Cardiac muscle cell (in vitro differentiated cells and primary cell): Measurements from ENCODE around the gene CALML5. TPM values are rescaled to one million over a fixed set of nuclear protein-coding genes. Genes with fewer than 3 reads are reported as not detected.

Source experiments
- DNase-seq, 2 donors: peaks; one replicate each; pipeline versions ENCODE4 v3.0.0 to v3.0.0-alpha.2; 2010 to 2017; ENCODE audit warnings: low read depth in 1 of 2, low spot score in 1 of 2
- H3K27ac ChIP-seq: fragments of 200-600 bp; sonication (generic); 2 replicates; pipeline ENCODE4 v1.5.1; 2016
- H3K27me3 ChIP-seq: fragments of 200-600 bp; sonication (generic); 2 replicates; pipeline ENCODE4 v1.6.0; 2016; ENCODE audit warnings: control low read depth
- H3K36me3 ChIP-seq: fragments of 200-600 bp; sonication (generic); 2 replicates; pipeline ENCODE4 v1.5.1; 2016; ENCODE audit warnings: control low read depth
- H3K4me1 ChIP-seq: fragments of 200-600 bp; sonication (generic); 2 replicates; pipeline ENCODE4 v1.8.1; 2017; ENCODE audit warnings: low read depth, mild to moderate bottlenecking, mixed run types
- H3K4me3 ChIP-seq: fragments of 200-600 bp; sonication (generic); 2 replicates; pipeline ENCODE4 v1.5.1; 2016; ENCODE audit warnings: mild to moderate bottlenecking
- H3K9me3 ChIP-seq: fragments of 200-600 bp; sonication (generic); 2 replicates; pipeline ENCODE4 v1.5.1; 2017; ENCODE audit warnings: low read depth, mild to moderate bottlenecking, control low read depth
- polyA plus RNA-seq: library from polyadenylated mRNA; unstranded; fragments of >200 nt; fragmentation: Nextera tagmentation; extraction: Ambion mirVana; gene quantifications from 2 replicates; pipeline ENCODE4 v1.2.1, GENCODE V29; 2016
- total RNA-seq: library from RNA; depleted of rRNA; stranded (reverse); fragments of >200 nt; gene quantifications from 2 replicates; pipeline ENCODE4 v1.2.3, GENCODE V29; 2016
- TF ChIP-seq, protein P1 (sequence below): IDR thresholded peaks from 2 replicates; pipeline ENCODE4 v1.5.1; 2012; ENCODE audit warnings: low read depth, mild to moderate bottlenecking, low read length

Gene CALML5
- total and polyA plus RNA-seq, 2 experiments from 2014 or later, result not detected

DNA sequence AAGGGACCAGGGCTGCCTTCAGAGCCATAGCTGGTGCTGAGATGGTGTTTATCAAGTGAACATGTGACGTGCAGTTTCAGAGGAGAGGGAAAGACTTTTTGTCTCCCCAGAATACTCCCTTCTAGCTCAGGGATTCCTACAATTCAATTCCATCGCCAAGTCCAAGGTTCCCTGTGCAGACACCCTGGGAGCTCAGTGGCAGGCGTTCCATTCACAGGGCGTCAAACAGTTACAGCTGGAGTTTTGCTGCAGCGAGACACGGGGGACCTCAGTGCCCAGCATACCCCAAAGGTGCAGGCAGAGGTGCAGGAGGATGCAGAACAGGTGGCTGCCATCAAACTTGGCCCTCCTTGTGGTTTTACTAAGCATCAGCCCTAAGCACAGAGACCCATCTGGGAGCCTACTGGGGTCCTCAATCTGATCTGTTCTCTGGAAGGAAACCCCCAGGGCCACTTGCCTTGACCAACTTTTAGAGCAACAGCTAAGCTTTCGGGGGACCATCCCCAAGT lies 846 bp upstream of the CALML5 start:
- Histone ChIP-seq H3K27me3 (no peaks in the 10 kb centered on the region), H3K4me3 (no peak overlapping the region), H3K36me3 (no peaks in the 10 kb centered on the region), H3K27ac (no peak overlapping the region), H3K4me1 (no peaks in the 10 kb centered on the region), H3K9me3 (no peaks in the 10 kb centered on the region)
- no peak for DNase-seq
- TF ChIP-seq, protein P1, sequence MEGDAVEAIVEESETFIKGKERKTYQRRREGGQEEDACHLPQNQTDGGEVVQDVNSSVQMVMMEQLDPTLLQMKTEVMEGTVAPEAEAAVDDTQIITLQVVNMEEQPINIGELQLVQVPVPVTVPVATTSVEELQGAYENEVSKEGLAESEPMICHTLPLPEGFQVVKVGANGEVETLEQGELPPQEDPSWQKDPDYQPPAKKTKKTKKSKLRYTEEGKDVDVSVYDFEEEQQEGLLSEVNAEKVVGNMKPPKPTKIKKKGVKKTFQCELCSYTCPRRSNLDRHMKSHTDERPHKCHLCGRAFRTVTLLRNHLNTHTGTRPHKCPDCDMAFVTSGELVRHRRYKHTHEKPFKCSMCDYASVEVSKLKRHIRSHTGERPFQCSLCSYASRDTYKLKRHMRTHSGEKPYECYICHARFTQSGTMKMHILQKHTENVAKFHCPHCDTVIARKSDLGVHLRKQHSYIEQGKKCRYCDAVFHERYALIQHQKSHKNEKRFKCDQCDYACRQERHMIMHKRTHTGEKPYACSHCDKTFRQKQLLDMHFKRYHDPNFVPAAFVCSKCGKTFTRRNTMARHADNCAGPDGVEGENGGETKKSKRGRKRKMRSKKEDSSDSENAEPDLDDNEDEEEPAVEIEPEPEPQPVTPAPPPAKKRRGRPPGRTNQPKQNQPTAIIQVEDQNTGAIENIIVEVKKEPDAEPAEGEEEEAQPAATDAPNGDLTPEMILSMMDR, result no peak

DNA sequence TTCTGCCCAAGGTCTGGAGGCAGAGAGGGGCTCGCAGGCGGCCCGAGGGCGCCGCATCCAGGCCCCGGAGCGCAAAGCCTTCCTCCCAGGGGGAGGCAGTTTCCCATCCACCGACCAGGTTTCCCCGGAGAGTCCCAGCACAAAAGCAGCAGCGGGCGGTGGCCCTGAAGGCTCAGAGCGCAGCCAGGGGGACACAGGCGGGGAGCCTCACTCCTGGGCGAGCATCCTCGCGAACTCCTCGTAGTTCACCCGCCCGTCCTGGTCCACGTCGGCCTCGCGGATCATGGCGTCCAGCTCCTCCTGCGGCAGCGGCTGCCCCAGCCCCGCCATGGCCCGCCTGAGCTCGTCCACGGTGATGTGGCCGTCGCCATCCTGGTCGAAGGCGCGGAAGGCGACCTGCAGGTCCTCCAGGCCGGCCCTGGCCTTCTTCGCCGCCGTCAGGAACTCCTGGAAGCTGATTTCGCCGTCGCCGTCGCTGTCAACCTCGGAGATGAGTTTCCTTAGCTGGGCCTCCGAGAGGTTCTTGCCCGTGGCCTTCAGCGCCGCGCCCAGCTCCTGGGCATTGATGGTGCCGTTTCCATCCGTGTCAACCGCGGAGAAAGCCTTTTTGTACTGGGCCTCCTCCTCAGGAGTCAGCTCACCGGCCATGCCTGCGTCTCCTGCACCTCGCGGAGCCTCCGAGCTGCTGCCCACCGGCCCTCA lies 428 bp downstream of the CALML5 start:
- TF ChIP-seq, protein P1, result no peak
- no peaks in the 10 kb centered on the region for H3K27me3 ChIP-seq
- no peak for DNase-seq
- H3K36me3 ChIP-seq, result no peaks in the 10 kb centered on the region
- no peak overlapping the region for H3K27ac ChIP-seq
- H3K4me3 ChIP-seq, result no peak overlapping the region
- no peaks in the 10 kb centered on the region for H3K9me3 ChIP-seq
- no peaks in the 10 kb centered on the region for H3K4me1 ChIP-seq

DNA sequence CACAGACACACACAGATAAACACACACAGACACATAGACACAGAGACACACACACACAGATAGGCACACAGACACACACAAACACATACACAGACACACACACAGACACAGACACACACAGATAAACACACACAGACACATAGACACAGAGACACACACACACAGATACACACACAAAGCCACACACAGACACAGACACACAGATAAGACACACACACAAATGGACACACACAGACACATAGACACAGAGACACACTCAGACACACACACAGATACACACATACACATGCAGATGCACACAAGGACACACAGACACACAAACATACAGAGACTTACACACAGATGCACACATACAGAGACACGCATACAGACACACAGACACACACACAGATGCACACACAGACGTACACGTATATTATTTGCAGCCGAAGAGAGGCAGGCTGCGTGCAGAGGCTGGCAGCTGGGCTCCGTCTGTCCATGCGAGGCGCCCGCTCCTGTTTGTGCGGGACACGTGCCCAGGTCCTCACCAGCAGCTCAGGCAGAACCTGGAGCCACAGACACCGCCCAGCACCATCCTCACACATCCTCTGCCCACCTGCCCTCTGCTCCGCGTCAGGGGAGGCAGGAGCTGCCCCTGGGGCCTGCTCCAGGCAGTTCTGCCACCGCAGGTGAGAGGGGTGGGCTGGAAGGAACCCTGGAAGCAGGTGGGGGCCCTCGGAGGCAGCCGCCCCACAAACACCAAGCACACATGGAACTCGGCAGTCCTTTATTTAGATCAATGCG lies 1.2 kb downstream of the CALML5 start:
- Histone ChIP-seq H3K4me1 (no peaks in the 10 kb centered on the region), H3K9me3 (no peaks in the 10 kb centered on the region), H3K27ac (no peak overlapping the region), H3K4me3 (no peak overlapping the region), H3K36me3 (no peaks in the 10 kb centered on the region), H3K27me3 (no peaks in the 10 kb centered on the region)
- TF ChIP-seq, protein P1, result no peak
- DNase-seq, result no peak

DNA sequence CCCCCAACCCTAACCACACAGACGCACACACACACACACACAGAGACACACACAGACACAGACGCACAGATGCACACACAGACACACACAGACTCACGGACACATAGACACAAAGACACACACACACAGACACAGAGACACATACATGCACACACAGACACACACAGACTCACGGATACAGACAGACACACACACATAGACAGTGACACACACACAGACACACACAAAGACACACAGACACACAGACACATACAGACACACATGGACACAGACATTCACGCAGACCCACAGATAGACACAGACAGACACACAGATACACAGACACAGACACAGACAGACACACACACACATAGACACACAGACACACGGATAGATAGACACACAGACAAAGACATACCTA lies 2.1 kb downstream of the CALML5 start:
- H3K9me3 ChIP-seq, result no peaks in the 10 kb centered on the region
- no peak for DNase-seq
- H3K27ac ChIP-seq, result no peak overlapping the region
- TF ChIP-seq, protein P1, result no peak
- no peaks in the 10 kb centered on the region for H3K27me3 ChIP-seq
- H3K4me1 ChIP-seq, result no peaks in the 10 kb centered on the region
- no peaks in the 10 kb centered on the region for H3K36me3 ChIP-seq
- no peak overlapping the region for H3K4me3 ChIP-seq

DNA sequence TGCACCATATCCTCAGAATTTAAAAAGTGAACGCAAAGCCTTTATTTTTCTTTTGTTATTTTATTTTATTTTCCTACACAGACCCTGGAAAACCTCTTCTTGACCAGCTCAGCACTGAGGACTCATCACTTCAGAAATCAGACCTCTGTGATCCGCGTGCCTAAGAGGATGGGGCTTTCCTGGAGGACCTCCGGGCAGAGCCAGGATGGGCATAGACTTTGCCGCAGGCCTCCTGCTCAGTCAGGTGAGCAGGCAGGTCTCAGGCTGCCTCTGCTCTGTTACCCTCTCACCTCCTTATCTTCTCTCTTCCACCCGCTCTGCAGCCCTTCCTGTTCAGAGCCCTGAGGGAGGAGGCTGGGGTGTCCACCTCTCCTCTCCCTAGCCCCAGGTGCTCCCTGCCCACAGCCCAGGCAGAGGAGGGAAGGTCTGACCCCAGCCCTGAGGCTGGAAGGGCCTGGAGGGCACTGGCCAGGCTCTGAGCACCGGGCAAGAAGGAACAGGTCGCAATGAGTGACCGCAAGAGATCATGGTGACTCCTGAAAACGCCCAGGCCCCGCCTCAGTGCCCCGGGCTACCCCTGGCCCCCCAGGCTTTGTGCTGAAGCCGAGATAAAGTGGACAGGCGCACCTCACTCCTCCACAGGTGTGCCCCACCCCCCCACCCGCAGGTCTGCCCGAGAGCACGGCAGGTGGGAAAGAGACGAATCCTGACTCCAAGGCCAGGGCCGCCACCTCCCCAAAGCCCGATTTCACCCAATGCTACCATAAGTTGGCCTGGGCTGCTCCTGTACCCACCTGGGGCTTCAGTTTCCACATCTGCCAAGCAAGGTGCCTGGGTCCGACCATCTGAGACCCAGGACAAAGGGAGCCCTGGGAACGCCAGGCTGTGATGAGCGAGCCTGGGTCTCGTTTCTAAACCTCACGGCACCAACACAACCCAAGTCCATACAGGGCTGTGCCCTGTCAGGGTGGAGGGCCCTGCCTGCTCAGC lies 2.8 kb downstream of the CALML5 start:
- no peak overlapping the region for H3K27ac ChIP-seq
- H3K27me3 ChIP-seq, result no peaks in the 10 kb centered on the region
- no peak overlapping the region for H3K4me3 ChIP-seq
- TF ChIP-seq, protein P1, result no peak
- H3K9me3 ChIP-seq, result no peaks in the 10 kb centered on the region
- no peaks in the 10 kb centered on the region for H3K36me3 ChIP-seq
- DNase-seq, result no peak
- no peaks in the 10 kb centered on the region for H3K4me1 ChIP-seq
